Transverse colon (tissue), 4 donors: Measurements from ENCODE around the gene IDI2. TPM values are rescaled to one million over a fixed set of nuclear protein-coding genes. Genes with fewer than 3 reads are reported as not detected.

ENCODE experiments used
- DNase-seq: peaks from one replicate; pipeline ENCODE4 v3.0.0-alpha.2; 2019
- H3K27ac ChIP-seq, 4 donors: fragments of 200-600 bp; sonication (generic); 2 replicates each; pipeline ENCODE4 v1.5.1; 2016 to 2018; ENCODE audit warnings: inconsistent platforms in 4 of 4
- H3K27me3 ChIP-seq: fragments of 200-600 bp; sonication (generic); 2 replicates; pipeline ENCODE4 v1.5.1; 2017; ENCODE audit warnings: inconsistent platforms
- H3K36me3 ChIP-seq, 4 donors: fragments of 200-600 bp; sonication (generic); 2 replicates each; pipeline ENCODE4 v1.5.1; 2017 to 2019; ENCODE audit warnings: inconsistent platforms in 4 of 4
- H3K4me1 ChIP-seq, 4 donors: fragments of 200-600 bp; sonication (generic); 2 replicates each; pipeline ENCODE4 v1.5.1; 2017 to 2020; ENCODE audit warnings: inconsistent platforms in 4 of 4
- H3K4me3 ChIP-seq, 4 donors: fragments of 200-600 bp; sonication (generic); 1 replicate in 1 of 4; 2 replicates in 3 of 4; pipeline versions ENCODE4 v1.5.1 to v1.6.1; 2017 to 2019; ENCODE audit warnings: inconsistent platforms in 4 of 4
- H3K9me3 ChIP-seq, 2 donors: fragments of 200-600 bp; sonication (generic); 2 replicates each; pipeline ENCODE4 v1.5.1; 2017 to 2019; ENCODE audit warnings: inconsistent platforms in 2 of 2
- CTCF ChIP-seq, 5 experiments: fragments of 200-600 bp in 3 of 5; fragments of 450-650 bp in 2 of 5; sonication (generic) in 3 of 5; IDR thresholded peaks; 1 replicate in 2 of 5; 2 replicates in 3 of 5; pipeline ENCODE4 v1.5.1; 2016 to 2017; ENCODE audit warnings: antibody characterized with exemption in 5 of 5, inconsistent platforms in 3 of 5, mild to moderate bottlenecking in 2 of 5, moderate library complexity in 1 of 5
- EP300 ChIP-seq: sonication (generic); formaldehyde crosslinking; IDR thresholded peaks from one replicate; pipeline ENCODE4 v1.6.1; 2017; ENCODE audit warnings: antibody characterized with exemption, low read depth
- POLR2A ChIP-seq: fragments of 450-650 bp; IDR thresholded peaks from one replicate; pipeline ENCODE4 v1.6.1; 2016; ENCODE audit warnings: antibody characterized with exemption, mild to moderate bottlenecking, moderate library complexity
- POLR2AphosphoS5 ChIP-seq, 3 donors: sonication (generic); formaldehyde crosslinking; IDR thresholded peaks; one replicate each; pipeline ENCODE4 v1.6.1; 2016; ENCODE audit warnings: antibody characterized with exemption in 3 of 3
- WGBS, 2 donors: methylation state at CpG; one replicate each; pipeline ENCODE4 v1.1.5; 2018; ENCODE audit warnings: low coverage in 1 of 2; 5-methylcytosine and 5-hydroxymethylcytosine counted together
- in situ Hi-C, 4 donors: fragments of 200-750 bp; cut with MboI; loops; one replicate each; pipeline versions ENCODE4 v1.15.0 to v1.15.1; 2017; ENCODE audit warnings: low sequenced_read_pairs in 3 of 4, low pct_ligation_motif_present in 1 of 4, low pct_unique_long_range_greater_than_20kb in 1 of 4
- intact Hi-C: fragments of 100-400 bp; cut with DNase I; formaldehyde crosslinking; loops from one replicate; pipeline ENCODE4 v1.15.1; 2023; ENCODE audit warnings: low total_unique reads
- total RNA-seq, 4 donors: library from RNA; depleted of rRNA; stranded (reverse); fragments of >200 nt; gene quantifications; one replicate each; pipeline ENCODE4 v1.1.0, GENCODE V29; 2016

The IDI2 gene
- total RNA-seq, 4 donors from 2014 or later: not detected

- H3K27me3 ChIP-seq: no peaks in the 10 kb centered on the region
- TF ChIP-seq POLR2AphosphoS5 (IDR thresholded peaks at IDR 0.05): no peak
- TF ChIP-seq POLR2A: no peak
- no peak for TF ChIP-seq EP300
- TF ChIP-seq CTCF (IDR thresholded peaks at IDR 0.05): no peak
- no peak overlapping the region for H3K27ac ChIP-seq
- no peak overlapping the region for H3K4me3 ChIP-seq
- intact Hi-C loops (no loop called here), in situ Hi-C loops (no loop called here)
- peaks cover 0 to 3% (median under 1%) of the 10 kb centered on the region in 4 donors for H3K36me3 ChIP-seq
- WGBS, 2 donors: 72 to 92% methylated on average over 4 to 6 of the region's 6 CpGs
- no peak for DNase-seq
- no peaks in the 10 kb centered on the region for H3K9me3 ChIP-seq
- H3K4me1 ChIP-seq: no peaks in the 10 kb centered on the region
These were observed 9.5 kb upstream of the IDI2 start for GRCh38 chr10:1035201-1035600.

DNA sequence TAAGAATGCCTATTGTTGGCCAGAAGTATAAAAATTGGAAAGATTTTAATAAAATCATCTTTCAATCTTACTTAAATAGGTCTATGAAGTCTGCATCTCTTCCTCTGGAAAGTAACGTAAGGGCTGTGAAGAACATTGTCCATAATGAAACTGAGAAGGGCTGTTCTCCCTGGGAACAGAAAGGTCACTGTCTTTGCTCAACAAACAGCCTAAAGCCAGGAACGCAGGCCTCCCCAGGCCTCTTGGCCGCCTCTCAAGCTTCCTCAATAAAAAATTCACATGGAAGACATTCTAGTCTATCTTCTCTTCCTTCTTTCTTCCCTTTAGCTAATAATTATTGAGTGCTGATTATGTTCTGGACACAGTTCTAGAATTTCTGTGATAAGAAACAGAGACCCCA is 9.1 kb upstream of the IDI2 start:
- H3K4me1 ChIP-seq: no peaks in the 10 kb centered on the region
- TF ChIP-seq CTCF (IDR thresholded peaks at IDR 0.05) (no peak), POLR2AphosphoS5 (IDR thresholded peaks at IDR 0.05) (no peak), EP300 (no peak), POLR2A (no peak)
- no peak for DNase-seq
- 74 to 86% methylated on average over 3 of the region's 3 CpGs for WGBS, 2 donors
- in situ Hi-C loops: no loop called here
- H3K27ac ChIP-seq: no peak overlapping the region
- H3K9me3 ChIP-seq: no peaks in the 10 kb centered on the region
- intact Hi-C loops: no loop called here
- H3K4me3 ChIP-seq: no peak overlapping the region
- H3K27me3 ChIP-seq: no peaks in the 10 kb centered on the region
- no peaks in the 10 kb centered on the region for H3K36me3 ChIP-seq

- intact Hi-C loops (no loop called here), in situ Hi-C loops (no loop called here)
- 73% methylated on average over 1 of the region's 1 CpG; no CpG with 5 or more reads in 1 of the 2 donors for WGBS, 2 donors
- Histone ChIP-seq H3K4me3 (no peak overlapping the region), H3K27ac (no peak overlapping the region), H3K27me3 (no peaks in the 10 kb centered on the region), H3K9me3 (no peaks in the 10 kb centered on the region), H3K36me3 (no peaks in the 10 kb centered on the region), H3K4me1 (no peaks in the 10 kb centered on the region)
- no peak for DNase-seq
- TF ChIP-seq EP300: no peak
- no peak for TF ChIP-seq CTCF (IDR thresholded peaks at IDR 0.05)
- no peak for TF ChIP-seq POLR2A
- TF ChIP-seq POLR2AphosphoS5 (IDR thresholded peaks at IDR 0.05): no peak
These were observed 7.9 kb upstream of the IDI2 start for GRCh38 chr10:1033601-1034000.

DNA sequence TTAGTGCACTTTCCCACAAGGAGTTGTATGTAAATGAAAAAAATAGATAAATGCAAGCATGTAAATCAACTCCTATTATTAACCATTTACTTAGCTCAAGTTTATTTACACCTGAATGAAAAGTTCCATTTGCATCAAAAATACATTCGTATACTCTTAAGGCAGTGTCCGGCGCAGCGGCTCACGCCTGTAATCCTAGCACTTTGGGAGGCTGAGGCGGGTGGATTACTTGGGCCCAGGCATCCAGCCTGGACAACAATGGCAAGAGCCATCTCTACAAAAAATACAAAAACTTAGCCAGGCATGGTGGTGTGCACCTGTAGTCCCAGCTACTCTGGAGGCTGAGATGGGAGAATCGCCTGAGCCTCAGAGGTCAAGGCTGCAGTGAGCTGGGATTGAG is 4.2 kb upstream of the IDI2 start:
- intact Hi-C loops: no loop called here

More for the DNA sequence above, 4.2 kb upstream of the IDI2 start:
- 97% methylated on average over 7 of the region's 7 CpGs; no CpG with 5 or more reads in 1 of the 2 donors for WGBS, 2 donors
- no peak overlapping the region for H3K4me3 ChIP-seq
- H3K4me1 ChIP-seq: no peaks in the 10 kb centered on the region
- no peaks in the 10 kb centered on the region for H3K9me3 ChIP-seq
- in situ Hi-C loops: no loop called here
- no peaks in the 10 kb centered on the region for H3K27me3 ChIP-seq
- DNase-seq: no peak
- no peaks in the 10 kb centered on the region for H3K36me3 ChIP-seq
- TF ChIP-seq EP300 (no peak), CTCF (IDR thresholded peaks at IDR 0.05) (no peak), POLR2AphosphoS5 (IDR thresholded peaks at IDR 0.05) (no peak), POLR2A (no peak)
- no peak overlapping the region for H3K27ac ChIP-seq
